T follicular helper cell (primary cell): ENCODE results near the gene TCAP.

ENCODE experiments used
- DNase-seq: peaks from one replicate; pipeline ENCODE4 v3.0.0-alpha.2; 2020; ENCODE audit warnings: low read depth

Gene TCAP

DNA sequence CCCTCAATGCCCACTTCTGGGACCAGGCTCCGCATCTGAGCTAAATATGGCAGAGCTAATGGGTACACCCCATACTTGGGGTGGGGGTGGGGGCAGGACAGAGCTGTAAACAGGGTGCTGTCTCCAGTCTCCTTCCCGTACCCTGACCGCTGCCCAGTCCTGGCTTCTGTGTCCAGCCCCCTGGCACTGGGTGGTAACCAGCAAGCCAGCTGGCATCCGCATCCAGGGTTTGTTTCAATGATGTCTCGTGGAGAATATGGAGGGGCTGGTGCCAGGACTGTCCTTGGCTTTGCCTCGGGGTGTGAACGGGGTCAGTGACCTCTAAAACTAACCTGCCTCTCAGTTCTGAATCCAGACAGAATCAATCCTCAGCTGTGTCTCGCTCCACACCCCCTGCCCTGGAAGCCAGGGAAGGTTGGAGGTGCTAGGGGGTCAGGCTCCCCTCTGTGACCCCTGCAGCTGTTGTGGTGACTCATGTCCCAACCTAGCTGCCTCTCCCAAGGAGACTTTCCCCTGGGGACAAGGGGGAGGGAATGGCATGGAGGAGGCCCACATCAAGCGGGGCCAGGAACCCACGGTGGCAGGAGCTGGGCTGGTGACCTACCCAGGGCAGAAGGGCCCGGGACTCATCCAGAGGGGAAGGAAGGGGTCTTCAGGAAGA is 1.6 kb downstream of the TCAP start:
- no peak for DNase-seq

DNA sequence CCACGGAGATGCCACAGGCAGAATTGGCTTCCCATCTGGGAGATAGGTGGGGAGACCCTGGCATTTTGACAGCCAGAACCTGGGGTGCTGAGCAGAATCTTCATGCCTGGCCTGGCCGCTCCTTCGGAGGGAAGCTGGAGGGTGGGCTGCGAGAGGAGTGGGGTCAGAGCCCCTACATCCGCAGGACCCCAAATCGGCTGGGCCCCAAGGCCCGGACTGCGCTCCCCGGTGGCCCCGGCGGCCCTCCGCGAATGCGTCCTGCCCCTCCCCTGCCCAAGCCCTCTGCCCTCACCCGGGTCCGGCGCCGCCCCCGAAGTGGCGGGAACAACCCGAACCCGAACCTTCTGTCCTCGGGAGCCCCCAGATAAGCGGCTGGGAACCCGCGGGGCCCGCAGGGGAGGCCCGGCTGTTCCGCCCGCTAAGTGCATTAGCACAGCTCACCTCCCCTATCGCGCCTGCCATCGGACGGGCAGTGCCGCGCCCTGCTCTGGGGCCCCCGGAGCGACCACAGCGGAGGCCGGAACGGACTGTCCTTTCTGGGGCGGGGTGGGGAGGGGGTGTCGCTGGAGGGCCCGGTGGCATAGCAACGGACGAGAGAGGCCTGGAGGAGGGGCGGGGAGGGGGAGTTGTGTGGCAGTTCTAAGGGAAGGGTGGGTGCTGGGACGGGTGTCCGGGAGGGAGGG is 2.3 kb downstream of the TCAP start:
- DNase-seq, result no peak

DNA sequence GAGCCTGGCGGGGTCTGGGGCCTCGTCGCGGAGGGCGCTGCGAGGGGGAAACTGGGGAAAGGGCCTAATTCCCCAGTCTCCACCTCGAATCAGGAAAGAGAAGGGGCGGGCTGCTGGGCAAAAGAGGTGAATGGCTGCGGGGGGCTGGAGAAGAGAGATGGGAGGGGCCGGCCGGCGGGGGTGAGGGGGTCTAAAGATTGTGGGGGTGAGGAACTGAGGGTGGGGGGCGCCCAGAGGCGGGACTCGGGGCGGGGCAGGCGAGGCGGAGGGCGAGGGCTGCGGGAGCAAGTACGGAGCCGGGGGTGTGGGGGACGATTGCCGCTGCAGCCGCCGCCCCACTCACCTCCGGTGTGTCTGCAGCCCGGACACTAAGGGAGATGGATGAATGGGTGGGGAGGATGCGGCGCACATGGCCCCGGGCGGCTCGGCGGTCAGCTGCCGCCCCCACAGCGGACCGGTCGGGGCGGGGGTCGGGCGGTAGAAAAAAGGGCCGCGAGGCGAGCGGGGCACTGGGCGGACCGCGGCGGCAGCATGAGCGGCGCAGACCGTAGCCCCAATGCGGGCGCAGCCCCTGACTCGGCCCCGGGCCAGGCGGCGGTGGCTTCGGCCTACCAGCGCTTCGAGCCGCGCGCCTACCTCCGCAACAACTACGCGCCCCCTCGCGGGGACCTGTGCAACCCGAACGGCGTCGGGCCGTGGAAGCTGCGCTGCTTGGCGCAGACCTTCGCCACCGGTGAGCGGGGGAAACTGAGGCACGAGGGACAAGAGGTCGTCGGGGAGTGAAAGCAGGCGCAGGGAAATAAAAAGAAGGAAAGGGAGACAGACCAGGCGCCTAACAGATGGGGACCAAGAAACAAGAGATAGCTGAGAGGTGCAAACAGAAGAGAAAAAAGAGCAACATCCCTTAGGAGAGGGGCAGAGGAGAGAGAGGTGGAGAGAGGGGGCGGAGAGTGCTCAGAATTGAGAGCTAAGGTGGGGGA is 3.1 kb downstream of the TCAP start, which contains the start of gene PNMT:
PNMT (plus strand) TSS at position 509 of the 980 bp plus-strand sequence; CDS start at position 532, 23 bp downstream.
- DNase-seq, result peak; percentile 49

DNA sequence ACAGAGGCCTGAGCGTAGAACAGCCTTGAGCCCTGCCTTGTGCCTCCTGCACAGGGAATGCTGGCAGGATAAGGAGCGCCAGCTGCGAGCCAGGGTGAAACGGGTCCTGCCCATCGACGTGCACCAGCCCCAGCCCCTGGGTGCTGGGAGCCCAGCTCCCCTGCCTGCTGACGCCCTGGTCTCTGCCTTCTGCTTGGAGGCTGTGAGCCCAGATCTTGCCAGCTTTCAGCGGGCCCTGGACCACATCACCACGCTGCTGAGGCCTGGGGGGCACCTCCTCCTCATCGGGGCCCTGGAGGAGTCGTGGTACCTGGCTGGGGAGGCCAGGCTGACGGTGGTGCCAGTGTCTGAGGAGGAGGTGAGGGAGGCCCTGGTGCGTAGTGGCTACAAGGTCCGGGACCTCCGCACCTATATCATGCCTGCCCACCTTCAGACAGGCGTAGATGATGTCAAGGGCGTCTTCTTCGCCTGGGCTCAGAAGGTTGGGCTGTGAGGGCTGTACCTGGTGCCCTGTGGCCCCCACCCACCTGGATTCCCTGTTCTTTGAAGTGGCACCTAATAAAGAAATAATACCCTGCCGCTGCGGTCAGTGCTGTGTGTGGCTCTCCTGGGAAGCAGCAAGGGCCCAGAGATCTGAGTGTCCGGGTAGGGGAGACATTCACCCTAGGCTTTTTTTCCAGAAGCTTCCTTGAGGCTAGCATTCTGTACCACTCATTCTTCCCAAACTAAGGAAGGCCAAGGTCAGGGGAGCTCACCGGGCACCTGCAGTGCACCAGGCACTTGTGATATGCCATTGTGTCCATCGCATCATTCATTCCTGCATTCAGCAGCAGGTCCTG is 5.0 kb downstream of the TCAP start:
- no peak for DNase-seq

DNA sequence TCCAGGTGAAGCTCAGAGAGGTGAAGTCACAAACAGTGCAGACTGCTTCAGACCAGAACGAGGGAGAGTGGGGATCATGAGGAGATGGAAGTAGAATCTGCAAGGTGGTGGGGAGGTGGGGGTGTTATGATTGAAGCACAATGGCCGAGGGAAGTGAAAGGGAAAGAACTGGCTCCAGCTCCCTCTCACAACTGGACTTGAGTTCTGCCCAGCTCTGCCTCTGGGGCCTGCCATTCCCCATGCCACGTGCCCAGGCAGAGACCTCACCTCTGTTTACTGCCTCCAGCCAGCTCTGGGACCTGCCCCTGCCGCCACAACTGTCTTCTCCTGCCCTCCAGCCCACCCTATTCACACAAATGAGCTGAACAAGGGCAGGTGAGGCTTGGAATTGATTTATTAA is 5.6 kb downstream of the TCAP start:
- DNase-seq, result no peak

DNA sequence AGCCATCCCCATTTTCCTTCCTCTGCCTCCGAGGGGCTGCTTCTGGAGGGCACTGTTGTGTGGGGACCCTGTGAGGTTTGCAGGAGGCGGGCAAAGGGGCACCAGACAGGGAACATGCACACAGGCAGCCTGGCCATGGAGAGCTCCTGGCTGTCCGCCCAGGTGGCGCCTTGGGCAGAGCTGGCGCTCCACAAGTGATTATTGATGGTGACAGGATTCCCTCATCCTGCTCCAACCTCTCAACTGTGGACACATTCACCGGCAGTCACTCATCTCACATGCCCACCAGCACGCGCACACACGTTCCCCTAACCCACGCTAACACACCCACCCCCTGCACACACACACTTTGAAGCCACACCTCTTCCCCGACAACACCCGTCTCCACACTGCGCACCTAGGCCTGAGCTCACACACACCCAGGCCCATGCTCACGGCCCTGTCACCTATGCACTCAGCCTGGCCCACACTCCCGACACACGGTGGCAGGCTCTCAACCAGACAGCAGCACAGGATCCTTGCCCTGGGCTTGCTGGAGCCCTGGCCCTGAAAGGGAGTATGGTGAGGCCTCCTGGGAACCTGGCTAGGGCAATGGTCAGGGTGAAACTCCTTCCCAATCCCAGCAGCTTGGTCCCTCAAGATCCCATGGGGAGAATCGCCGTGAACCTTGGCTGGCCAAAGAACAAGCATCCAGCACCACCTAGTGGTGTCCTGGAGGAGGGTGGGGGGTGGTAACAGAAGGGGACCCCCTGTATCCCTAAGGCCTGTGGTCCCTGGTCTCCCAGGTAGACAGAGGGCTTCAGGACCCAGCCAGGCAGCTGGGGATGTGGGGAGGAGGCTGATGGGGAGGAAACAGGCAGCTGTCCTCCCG is 6.7 kb downstream of the TCAP start:
- DNase-seq, result no peak

DNA sequence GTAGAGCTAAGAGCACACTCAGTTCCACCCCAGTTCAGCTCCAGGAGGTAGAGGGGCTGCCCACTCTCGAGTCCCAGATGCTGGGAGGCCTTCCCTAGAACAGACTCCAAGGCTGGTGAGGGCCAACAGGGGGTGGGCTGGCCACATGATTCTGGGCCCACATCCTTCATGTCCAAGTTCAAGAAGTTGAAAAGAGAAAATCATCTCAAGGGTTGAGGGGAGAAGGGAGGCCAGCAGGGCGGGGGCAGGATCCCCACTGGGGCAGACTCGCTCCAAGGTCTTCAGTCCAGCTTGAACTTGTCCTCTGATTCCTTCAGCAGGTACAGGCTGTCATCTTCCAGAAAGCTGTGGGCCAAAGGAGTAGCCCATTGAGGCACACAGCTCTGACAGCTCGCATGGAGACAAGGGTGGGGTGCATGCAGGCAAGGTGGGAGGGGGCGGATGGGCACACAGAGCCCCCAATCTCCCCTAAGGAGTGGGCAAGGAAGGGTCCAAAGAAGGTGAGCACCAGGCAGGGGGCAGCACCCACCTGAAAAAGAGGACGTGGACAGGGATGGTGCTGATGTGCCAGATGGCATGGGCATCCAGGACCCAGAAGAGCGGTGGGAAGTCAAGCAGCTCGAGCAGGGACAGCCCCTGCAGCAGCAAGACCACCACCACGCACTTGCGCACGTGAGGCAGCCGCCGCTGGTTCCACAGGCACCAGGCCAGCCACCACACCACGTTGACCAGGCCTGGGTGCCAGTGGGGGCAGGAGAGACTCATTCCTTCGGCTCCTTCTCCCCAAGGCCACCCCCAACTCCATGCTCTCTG is 7.6 kb downstream of the TCAP start:
- DNase-seq, result no peak

DNA sequence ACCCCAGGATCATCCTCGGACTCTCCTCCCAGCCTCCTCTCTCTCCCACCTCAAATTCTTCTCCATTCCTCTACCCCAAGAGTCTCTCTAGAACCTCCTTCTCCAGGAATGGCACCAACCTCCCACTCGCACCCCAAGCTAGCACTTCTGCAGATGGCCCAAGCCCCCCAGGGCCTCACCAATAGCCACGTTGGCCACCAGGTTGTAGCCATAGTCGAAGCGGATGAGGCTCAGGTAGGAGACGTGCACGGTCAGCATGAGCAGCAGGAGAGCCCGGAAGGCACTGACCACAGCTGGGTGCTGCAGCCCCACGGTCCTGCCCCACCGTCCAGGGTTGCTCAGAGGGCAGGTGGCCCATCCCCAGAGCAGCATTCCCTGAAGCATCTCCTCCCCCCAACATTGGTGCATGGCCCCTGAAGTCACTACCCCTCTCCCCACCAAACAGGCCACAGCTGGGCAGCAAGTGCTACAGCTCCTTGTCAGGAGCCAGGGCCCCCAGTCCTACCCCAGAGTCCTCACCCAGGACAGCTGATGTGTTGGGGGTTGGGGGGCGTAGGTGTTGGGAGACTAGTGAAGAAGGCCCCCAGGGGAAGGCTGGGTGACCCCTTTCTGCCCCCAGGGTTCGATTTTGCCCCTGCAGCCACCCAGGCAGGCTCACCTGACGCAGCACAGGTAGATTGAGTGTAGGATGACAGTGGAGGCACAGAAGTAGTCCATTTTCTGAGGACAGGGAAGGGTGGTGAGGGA is 8.4 kb downstream of the TCAP start:
- DNase-seq, result no peak

DNA sequence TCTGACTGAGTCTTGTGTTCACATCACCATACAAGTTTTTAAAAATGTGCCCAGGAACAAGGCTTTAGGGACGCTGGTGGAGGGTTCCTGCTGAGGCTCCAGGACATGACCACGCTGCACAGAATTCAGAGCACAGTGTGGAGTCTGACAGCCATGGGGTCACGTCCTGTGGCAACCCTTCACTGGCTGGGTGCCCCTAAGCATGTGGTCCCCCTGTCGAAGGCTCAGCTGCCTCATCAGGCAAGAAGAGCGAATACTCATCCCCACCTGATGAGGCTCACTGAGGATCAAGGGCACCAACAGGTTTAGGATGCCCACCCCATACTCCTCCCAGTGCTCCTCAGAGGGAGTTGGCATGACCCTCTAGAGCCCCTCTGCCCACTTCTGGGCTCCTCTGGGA is 9.0 kb downstream of the TCAP start:
- no peak for DNase-seq

DNA sequence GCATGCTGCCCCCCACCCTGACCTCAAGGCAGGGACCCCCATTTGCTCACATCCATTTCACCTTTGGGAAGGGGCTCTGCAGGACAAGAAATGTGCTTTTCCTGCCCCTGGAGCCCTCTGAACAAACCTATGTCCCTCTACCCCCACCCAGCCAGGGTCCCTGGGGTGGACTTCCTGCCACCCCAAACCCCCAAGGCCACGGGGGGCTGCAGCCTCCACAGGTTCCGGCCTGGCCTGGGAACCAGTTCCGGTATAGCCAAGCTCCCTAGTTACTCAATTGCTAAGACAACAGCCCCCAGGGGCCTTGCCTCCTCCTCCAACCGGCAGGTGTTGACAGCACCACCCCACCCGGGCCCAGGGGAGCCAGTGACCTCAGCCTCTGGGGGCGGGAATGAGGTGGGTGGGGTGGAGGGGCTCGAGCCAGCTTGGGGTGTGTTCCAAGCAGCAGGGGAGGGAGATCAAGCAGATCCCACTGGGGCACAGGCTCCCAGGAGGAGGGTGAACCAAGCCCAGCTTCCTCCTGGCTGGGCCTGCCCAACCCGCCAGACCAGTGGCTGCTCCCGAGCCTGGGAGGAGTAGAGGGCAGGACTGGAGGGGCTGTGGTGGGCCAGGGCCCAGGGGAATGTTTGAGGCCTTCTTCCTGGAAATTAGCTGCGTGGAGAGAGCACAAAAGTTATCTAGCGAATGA is 9.7 kb downstream of the TCAP start:
- no peak for DNase-seq

DNA sequence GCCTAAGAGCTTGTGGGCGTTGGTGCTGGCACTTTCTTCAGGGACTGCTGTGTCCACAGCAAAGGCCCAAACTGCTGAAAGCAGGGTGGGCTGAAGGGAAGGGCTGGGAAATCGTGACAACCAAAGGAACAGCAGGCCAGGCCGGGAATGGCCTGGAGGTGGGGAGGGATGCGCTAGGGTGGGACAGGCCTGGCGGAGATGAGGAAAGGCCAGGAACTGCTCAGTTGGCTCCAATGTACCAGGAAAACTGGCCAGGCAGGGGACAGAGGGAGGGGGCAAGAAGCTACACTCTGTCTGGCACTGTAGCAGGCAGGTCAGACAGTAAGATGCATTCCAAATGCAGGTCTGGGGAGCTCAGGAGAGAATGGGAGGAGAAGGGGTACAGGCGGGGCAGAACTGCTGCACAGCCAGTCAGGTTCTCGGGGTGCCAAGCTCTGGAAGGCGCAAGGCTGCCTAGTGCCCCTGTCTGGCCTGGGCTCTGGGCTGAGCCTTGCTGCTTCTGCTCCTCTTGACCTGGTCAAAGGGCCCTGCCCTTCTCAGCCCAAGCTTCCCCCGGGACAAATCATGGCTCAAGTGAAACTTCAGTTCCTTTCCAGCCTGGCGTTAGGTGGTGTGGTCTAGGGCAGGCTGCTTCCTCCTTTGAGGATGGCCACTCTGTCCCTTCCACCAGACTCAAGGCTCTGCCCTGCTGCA is 10.4 kb downstream of the TCAP start:
- DNase-seq, result no peak

DNA sequence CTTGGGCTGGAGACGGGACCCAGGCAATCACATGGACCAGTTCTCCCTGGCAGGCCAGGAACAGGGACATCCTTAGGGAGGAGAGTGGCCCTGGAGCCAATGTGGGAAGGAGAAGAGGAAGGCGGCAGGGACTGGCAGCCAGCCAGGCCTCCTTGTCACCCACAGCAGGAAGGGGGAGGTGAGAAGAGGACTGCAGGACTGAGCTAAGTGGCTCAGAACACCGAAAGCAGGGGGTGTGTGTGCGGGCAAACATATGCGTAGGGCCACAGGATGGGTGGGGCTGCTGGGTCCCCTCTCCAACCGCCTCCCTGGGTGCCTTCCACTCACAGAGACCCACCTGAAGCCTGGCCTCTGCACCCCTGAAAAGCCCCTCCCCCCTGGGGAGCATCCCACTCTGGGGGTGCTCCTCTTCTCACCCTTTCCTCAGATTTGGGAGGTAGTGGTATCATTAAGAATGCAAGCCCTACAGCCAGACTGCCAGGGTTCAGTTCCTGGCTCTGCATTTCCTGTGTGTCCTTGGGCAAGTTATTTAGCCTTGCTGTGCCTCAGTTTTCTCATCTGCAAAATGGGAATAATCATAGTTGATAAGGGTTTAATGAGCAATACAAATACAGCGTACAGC is 11.2 kb downstream of the TCAP start:
- no peak for DNase-seq

DNA sequence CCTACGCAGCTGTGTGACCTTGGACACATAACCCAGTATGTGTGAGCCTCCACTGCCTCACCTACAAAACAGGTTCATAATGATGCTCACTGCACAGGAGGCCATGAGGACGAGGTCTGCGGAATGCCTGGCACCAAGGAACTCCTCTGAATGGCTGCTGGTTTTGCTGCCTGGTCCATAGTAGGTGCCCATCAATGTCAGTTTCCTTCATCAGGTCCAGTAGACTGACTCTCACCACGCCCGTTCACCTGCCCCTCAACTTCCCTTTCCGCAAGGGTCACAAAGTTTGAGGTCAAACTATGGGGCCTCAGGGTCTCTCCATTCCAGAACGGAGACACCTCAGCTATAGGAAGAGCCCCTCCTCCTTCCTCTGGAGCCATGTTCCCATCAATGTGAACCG is 11.9 kb downstream of the TCAP start:
- no peak for DNase-seq

DNA sequence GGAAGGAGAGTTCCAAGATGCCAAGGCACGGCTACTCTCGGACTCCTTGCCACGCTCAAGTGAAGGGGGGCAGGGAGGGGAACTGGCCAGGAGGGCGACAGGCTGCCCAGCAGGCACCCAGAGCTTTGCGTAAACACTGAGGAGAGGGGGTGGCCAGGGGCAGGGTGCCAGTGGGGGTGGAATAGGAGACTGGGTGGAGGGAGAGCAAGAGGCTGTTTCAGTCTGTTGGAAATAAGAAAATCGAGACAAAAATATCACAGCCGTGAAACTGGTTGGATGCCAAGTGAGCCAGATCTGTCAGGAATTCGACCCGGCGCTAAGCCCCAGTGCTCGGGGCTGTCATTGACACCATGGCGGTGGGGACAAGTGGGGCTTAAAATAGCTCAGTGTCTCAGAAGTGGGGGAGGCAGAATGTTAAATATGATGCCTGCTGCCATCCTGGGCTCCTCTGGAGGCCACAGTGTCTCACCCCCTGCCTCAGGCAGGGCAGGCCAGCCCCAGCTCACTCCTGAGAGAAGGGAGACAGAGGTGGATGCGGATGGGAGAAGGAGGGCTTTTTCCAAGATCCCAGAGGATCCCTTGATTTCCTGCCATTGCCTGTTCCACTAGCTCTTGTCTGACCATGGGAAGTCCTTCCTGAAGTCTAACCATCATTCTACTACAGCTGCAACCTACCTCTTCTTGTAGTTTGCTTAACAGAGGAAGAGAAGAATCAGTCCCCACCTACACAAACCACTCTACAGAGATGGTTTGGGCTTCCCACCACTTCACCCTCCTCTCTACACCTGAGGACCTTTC is 12.6 kb downstream of the TCAP start:
- DNase-seq, result no peak

DNA sequence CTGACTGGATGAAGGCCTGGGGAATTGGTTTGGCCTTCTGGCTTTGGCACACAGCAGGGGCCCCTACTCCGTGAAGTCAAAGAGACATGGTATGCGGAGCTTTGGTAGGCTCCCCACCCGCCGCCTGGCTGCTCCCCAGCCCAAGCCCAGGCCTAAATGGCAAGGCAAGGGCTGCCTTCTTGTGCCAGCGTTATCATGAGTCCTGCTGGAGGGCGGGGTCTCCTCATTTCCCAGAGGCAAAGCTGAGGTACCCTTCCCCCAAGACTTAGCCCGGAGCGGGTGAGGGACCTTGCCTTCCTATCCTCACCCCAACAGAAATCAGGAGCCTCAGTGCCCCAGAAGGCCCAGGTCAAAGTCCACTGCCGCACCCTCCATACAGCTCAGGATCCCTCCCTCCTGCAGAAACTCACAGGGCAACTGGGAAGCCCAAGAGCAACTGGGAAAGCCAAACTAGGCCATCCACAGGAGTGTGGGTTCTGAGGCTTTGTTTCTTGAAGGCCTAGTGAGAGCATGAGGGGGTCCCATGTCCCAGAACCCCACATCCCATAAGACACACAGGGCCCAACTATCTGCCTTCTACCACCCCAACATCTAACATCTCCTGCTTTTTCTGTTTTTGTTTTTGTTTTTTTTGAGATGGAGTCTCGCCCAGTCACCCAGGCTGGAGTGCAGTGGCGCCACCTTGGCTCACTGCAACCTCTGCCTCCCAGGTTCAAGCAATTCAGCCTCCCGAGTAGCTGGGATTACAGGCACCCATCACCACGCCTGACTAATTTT is 13.4 kb downstream of the TCAP start:
- DNase-seq, result no peak
